H1 (cell line): Measurements from ENCODE around the gene CPA1.

Experiments used
- CBX8 ChIP-seq: fragments of 300-800, 300-1000 bp; sonication (generic); IDR thresholded peaks from 2 replicates; pipeline ENCODE4 v1.7.1; 2016; ENCODE audit warnings: low read depth, low read length, borderline replicate concordance
- CTCF ChIP-seq, 3 experiments: IDR thresholded peaks; 1 replicate in 2 of 3; 2 replicates in 1 of 3; pipeline versions ENCODE4 v1.5.1 to v1.6.1; 2011; ENCODE audit warnings: low read length in 3 of 3, mild to moderate bottlenecking in 3 of 3, inconsistent platforms in 2 of 3, low read depth in 1 of 3, moderate library complexity in 1 of 3; ENCODE audit not compliant: insufficient read depth in 1 of 3; ENCODE audit errors: control extremely low read depth in 1 of 3
- EZH2 ChIP-seq: fragments of 200-600 bp; sonication (generic); IDR thresholded peaks from 2 replicates; pipeline ENCODE4 v1.7.1; 2012; ENCODE audit warnings: low read depth, mild to moderate bottlenecking, moderate library complexity, low read length, inconsistent platforms; ENCODE audit not compliant: severe bottlenecking
- MAFK ChIP-seq: IDR thresholded peaks from 2 replicates; pipeline ENCODE4 v1.6.1; 2012; ENCODE audit warnings: low read depth, mild to moderate bottlenecking, improper control_type of control experiment, low read length
- POLR2A ChIP-seq, 2 experiments: IDR thresholded peaks; 1 replicate in 1 of 2; 2 replicates in 1 of 2; pipeline ENCODE4 v1.6.1; 2011; ENCODE audit warnings: low read depth in 2 of 2, low read length in 2 of 2, mild to moderate bottlenecking in 2 of 2; ENCODE audit errors: control extremely low read depth in 1 of 2
- RBBP5 ChIP-seq: IDR thresholded peaks from 2 replicates; pipeline ENCODE4 v1.7.1; 2012; ENCODE audit warnings: low read depth, mild to moderate bottlenecking, inconsistent platforms, low read length, moderate library complexity, borderline replicate concordance

- TF ChIP-seq MAFK (no peak), RBBP5 (no peak), POLR2A (IDR thresholded peaks at IDR 0.05; ENCODE audit: control extremely low read depth in 1 of 2, low read depth in 2 of 2, low read length in 2 of 2) (no peak), CTCF (IDR thresholded peaks at IDR 0.05; ENCODE audit: control extremely low read depth in 1 of 3, insufficient read depth in 1 of 3, low read depth in 1 of 3, low read length in 3 of 3) (no peak), EZH2 (no peak), CBX8 (no peak)
Observed at GRCh38 chr7:130425796-130426195, 45.5 kb downstream of the CPA1 start.
